ENCODE measurements around the gene CHERP.
A peak's percentile ranks its signal among the peaks of the same experiment; 100 is the strongest.

The CHERP gene

DNA sequence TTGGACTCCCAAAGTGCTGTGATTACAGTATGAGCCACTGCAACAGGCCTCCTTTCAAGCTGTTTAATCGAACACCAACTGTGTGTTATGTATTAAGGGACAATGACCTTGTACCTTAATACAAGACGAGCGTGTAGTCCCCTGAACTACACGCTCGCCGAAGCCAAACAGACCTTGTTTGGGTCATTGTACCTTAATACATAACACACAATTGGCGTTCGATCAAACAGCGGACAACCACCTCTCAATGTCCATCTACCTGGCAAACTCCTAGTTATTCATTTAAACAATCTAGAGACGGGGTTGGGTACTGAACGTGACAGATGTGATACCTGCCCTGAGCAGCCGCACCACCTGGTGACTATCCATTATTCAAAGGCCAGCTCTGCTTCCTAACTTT lies 1.3 kb downstream of the CHERP start:
- no peak for DNase-seq

- no peak for DNase-seq
These were observed 5.1 kb downstream of the CHERP start for GRCh38 chr19:16537111-16537510.

GRCh38 chr19:16536130-16536529 lies 6.1 kb downstream of the CHERP start:
- no peak for DNase-seq

DNA sequence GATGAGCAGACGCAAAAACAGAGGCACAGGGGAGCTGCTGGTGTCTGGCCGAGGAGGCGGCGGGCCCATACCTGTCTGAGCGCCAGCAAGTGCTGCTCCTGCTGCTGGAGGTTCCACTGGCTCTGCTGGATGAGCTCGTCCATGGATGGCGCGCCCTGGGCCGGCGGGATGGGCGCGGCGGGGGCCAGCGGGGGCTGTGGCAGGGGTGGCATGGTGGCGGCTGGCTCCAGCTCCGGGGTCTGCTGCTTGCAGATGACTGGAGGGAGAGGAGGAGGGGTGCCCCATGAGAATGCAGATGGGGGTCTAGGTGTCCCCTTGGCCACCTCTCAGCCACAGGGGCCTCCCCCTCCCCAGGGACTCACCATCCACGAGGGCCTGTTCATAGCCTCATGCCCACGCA lies 6.9 kb downstream of the CHERP start:
- DNase-seq = no peak

- no peak for DNase-seq
These were observed 9.6 kb downstream of the CHERP start for GRCh38 chr19:16532440-16533234.

DNA sequence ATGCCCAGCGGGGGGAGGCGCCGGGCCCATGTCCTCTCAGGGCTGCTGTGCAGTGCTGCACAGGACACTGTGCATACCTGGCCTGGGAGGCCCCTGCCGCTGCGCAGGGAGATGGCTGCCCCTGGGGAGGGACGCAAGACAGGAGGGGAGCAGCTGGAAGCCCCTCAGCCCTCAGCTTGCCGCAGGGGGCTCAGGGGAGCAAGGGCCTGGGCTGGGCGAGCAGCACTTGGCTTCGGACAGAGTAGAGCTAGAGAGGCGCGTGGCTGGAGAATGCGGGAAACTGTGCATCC lies 10.9 kb downstream of the CHERP start:
- DNase-seq = no peak

GRCh38 chr19:16530540-16531379 lies 11.5 kb downstream of the CHERP start:
- no peak for DNase-seq

DNA sequence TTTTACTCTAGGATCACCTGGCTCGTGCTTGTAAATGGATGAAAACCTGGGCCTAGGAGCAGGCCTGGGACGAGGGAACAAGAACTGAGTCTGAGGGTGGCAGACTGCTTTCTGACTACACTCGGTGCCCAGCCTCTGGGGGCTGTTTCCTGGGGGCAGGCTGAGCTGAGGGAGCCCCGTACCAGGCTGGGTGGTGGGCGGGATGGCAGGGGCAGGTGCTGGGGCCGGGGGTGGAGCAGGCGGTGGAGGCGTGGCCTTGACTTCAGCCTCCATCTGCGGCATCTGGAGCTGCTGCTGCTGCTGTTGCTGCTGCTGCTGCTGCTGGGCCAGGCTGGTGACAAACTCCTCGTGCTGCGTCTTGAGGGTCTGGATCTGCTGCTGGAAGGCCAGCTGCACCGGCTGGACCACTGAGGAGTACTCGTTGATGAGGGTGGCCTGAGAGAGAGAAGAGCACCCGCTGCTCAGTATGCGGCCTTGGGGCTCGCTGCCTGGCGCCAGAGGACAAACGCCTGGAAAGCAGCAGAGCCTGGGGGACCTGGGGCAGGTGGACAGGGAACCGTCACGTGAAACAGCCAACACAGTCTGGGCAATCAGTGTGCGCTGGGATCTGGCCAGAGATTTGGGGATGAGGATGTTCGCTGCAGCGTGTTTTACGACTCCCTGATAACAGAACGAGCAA lies 12.6 kb downstream of the CHERP start:
- DNase-seq = no peak

GRCh38 chr19:16527971-16528521 lies 14.2 kb downstream of the CHERP start:
- DNase-seq = peak; percentile 51 to 52

DNA sequence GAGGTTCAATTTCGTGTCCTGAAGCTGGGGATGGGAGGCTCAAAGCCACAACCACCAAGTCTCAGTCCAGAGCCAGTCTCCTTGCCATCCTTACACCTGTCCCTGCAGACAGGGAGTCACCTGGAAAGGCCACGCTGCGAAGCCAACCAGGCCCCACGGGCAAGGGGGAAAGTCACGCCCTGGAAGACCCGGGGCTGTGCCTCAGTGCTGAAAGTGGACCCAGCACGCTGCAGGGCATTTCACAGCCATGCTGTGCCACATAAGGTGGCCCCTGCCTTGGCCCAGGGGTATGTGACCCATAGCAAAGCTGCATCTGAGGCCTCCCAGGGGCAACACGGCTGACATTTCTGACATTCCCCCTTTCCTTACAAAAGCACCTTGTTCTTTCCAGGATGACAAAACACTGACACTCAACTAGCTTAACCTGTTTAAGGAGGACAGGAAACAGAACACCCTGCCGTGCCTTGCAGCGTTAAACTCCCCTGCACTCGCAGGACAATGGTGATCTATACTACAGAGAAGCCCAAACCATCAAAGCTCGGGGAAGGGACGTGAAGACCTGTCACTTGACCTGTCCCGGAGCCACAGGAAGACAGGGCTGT lies 14.8 kb downstream of the CHERP start:
- DNase-seq = no peak

DNA sequence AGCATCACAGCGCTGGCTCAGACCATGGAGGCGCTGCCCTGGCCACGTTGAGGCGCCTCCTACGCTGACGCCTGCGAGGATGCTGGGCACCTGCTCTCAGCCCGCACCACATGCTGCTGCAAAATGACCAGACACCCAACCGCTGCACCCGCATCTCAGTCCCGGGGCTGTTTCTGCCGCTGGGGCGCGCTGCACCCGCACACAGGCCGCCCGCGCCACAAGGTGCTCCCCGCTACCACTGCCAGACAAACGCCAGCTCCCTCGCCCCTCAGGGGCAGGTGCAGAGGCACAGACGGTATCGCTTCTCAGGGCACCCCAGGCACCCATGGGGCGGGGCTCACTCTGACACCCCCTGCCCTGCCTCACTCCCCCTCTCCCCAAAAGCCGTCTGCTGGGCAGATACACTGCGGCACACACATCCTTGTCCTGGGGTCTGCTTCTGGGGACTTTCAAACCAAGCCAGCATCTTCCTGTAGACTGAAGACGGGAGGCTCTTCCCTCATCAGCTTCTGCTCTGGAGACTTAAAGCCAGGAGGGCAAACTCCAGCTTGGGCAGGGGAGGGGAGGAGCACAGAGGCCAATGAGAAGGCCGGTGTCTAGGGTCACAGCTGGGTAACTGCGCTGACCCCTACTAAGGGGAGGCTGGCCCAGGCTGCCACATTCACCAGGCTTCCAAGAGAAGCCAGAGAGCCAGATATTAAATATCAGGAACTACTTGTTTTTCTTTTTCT lies 16.3 kb downstream of the CHERP start:
- DNase-seq = no peak

DNA sequence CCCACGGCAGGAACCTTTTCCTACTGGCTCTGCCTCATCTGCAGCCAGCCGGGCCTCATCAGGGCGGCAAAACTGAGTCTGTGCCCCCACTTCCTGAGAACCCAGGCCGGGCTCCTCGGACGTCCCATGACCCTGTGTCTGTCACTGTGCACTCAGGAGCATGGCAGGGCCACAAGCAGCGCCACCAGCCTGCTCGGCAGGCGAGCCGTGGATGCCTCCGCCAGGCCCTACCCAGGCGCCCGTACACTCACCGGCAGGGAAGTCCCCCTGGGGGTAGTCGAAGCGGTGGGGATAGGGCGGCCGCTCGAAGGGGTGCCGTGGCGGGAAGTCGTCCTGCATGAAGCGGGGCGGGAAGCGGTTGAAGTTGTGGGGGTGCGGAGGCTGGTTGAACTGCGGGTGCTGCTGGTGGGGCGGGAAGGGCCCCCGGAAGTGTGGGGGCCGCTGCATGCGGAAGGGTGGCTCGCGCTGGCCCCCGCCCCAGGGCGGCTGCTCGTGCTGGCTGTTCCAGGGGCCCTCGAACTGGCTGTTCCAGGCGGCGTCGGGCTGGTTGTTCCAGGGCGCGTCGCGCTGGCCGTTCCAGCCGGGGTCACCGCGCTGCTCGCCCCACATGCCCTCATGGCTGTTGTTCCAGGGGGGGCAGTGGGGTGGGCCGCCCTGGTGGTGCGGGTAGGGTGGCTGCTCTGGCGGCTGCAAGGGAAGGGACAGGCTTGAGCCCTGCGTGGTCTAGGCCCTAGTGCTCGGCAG lies 17.1 kb downstream of the CHERP start:
- DNase-seq = no peak

GRCh38 chr19:16522559-16523377 lies 19.5 kb downstream of the CHERP start:
- no peak for DNase-seq

DNA sequence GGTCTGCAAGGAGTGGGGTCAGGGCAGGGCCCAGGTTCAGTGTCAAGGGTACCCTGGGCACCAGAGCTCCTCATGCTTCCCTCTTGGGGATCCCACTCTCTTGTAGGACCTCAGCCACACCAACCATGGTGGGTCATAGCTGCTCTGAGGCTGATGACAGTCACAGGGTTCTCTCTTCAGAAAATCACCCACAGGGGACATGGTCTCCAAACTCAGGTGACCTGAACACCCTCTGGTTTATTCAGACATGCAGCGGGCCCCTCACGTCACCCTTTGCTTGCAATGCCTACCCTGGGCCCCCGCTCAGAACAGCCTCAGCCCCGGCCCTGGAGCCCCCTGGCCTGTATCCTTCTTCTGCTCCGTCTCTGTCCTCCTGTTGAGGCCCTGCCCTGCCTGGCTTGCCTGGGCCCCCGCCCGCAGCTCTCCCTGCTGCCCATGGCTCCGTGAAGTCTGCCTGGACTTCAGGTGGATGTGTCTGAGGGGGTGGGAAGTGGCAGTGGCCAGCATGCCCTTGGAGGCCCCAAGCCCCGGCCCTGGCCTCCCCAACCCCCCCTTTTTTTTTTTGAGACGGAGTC lies 20.4 kb downstream of the CHERP start:
- no peak for DNase-seq

DNA sequence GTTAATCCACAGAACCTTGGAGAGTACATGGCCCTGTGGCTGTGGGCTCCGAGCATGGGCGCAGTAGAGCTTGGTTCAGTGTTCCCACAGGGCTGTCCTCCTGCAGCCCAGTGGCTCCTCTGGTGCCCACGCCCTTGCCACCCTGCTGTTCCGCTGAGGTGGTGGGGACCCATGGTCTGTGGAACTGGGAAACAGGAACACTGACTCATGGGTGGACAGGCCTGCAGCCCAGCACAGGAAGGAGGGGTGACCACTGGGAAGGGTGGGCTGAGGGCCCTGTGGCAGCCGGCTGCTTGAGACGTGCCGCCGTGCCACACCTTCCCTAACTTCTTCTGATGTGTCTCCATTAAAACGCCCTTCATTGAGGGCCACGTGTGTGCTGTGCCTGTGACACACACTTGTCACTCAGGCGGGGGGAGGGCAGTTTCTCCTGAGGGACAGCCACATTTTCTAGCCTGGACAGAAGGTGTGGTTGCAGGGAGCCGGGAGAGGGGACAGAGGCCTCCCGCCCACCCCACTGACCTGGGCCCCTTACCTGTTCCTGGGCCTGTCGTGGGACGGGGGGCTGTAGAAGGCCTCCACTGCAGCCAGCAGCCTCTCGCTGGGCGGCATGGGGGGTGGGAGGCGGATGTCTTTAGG lies 21.1 kb downstream of the CHERP start:
- no peak for DNase-seq

DNA sequence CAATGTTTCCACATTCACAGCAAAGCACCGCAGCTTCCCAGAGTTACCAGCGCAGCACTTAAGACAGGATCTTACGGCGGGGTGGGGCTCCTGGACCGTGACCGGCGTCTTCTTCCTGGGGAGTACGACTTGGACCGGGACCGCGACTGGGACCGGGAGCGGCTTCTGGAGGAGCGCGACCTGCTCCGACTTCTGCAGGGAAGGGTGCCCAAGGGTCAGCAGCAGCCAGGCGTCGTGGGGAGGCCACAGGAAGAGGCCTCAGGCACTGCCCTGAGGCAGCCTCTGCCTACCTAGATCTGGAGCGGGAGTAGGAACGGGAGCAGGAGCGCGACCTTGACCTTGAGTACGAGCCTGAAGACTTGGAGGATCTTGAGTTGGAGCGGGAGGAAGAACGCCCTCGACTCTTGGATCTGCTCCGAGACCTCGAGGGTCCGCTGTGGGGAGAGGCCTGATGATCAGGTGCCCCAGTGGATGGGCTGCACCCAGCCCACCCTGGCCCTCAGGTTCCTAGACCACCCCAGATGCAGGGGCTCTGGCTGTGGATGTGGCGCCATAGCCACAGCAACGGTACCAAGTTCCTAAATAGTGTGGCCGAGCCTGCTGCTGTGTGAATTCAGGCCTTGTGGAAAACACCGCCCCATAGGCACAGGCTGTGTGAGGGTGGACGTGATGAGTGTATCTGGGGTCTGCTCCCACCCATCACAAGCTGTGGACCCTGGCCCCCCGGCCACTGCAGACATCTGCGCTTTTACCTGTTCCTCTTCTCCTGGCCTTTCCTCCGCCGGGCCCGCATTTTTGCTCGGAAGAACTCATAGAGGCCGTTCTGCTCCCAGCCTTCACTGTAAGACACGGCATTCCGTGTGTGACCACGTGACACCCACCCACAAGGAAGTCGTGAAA lies 21.9 kb downstream of the CHERP start:
- DNase-seq = no peak

DNA sequence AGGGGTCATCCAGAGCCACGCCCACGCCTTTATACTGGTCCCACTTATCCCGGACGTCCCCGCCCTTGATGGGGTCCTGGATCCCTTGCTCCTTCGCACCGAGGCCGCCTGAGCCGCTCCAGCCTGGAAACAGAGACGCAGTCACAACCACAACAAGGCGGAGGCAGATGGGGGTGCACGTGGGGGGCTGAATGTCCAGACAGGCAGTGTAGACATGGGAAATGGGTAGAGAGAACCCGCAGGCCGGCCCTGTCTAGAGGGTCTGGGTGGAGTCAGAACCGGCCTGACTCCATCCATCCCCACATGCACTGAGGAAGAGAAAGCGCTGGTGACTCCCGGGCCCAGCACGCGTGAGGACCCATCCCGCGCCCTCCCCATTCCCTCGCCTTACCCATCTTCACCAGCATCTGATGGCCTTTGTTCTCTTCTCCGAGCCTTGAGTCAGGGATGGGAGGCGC lies 23.0 kb downstream of the CHERP start:
- no peak for DNase-seq

GRCh38 chr19:16518483-16519229 lies 23.6 kb downstream of the CHERP start:
- no peak for DNase-seq

Measured in CD4-positive, alpha-beta T cell treated with Interleukin-1 beta for 1 hour (primary cell).